A549 (cell line): ENCODE measurements around the gene TSC2.

Experiments used
- JUN ChIP-seq, 2 experiments: fragments of >200 bp; sonication (Bioruptor Twin); formaldehyde crosslinking; IDR thresholded peaks; 2 replicates in 1 of 2; 3 replicates in 1 of 2; pipeline ENCODE4 v1.6.1; 2016 to 2017
- POLR2A ChIP-seq: IDR thresholded peaks from 2 replicates; pipeline ENCODE4 v1.6.1; 2012; ENCODE audit warnings: mild to moderate bottlenecking, low read length
- SREBF2 ChIP-seq: fragments of 450-650 bp; IDR thresholded peaks from 2 replicates; pipeline ENCODE4 v1.6.1; 2014; ENCODE audit warnings: mild to moderate bottlenecking, moderate library complexity
- ZFP36 ChIP-seq: fragments of 450-650 bp; IDR thresholded peaks from 2 replicates; pipeline ENCODE4 v1.6.1; 2014; ENCODE audit warnings: borderline replicate concordance; ENCODE audit not compliant: partially characterized antibody
- TF ChIP-seq, protein P1 (sequence below): fragments of >200 bp; sonication (Bioruptor Twin); formaldehyde crosslinking; IDR thresholded peaks from 3 replicates; pipeline ENCODE4 v1.5.1; 2016

DNA sequence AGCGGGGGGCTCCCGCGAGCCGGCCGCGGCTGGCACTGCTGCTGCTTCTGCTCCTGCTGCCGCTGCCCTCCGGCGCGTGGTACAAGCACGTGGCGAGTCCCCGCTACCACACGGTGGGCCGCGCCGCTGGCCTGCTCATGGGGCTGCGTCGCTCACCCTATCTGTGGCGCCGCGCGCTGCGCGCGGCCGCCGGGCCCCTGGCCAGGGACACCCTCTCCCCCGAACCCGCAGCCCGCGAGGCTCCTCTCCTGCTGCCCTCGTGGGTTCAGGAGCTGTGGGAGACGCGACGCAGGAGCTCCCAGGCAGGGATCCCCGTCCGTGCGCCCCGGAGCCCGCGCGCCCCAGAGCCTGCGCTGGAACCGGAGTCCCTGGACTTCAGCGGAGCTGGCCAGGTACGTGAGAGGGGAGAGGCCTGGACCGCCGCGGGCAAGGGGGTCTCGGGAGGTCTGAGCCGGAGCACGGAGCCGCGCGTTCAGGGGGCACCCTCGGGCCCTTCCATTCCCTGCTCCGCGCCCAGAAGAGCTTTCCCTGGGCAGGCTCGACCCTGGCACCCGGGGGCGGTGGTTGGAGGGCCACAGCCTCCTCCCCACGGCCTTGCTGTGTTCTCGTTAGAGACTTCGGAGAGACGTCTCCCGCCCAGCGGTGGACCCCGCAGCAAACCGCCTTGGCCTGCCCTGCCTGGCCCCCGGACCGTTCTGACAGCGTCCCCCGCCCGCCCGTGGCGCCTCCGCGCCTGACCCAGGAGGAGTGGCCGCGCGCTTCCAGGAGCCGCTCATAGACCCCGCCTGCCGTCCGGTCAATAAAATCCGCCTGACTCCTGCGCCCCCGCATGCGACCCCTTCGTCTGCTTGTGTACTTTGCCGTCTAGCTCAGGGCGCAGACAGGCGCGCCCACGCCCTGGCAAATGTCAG lies 27.6 kb upstream of the TSC2 start:
- TF ChIP-seq JUN (IDR thresholded peaks at IDR 0.05) (no peak), SREBF2 (no peak), POLR2A (no peak), ZFP36 (no peak)
- TF ChIP-seq, protein P1, sequence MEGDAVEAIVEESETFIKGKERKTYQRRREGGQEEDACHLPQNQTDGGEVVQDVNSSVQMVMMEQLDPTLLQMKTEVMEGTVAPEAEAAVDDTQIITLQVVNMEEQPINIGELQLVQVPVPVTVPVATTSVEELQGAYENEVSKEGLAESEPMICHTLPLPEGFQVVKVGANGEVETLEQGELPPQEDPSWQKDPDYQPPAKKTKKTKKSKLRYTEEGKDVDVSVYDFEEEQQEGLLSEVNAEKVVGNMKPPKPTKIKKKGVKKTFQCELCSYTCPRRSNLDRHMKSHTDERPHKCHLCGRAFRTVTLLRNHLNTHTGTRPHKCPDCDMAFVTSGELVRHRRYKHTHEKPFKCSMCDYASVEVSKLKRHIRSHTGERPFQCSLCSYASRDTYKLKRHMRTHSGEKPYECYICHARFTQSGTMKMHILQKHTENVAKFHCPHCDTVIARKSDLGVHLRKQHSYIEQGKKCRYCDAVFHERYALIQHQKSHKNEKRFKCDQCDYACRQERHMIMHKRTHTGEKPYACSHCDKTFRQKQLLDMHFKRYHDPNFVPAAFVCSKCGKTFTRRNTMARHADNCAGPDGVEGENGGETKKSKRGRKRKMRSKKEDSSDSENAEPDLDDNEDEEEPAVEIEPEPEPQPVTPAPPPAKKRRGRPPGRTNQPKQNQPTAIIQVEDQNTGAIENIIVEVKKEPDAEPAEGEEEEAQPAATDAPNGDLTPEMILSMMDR, result no peak
